Keratinocyte (primary cell): ENCODE results near the gene TLE1. TPM values are rescaled to one million over a fixed set of nuclear protein-coding genes. Genes with fewer than 3 reads are reported as not detected.

Source experiments
- DNase-seq: peaks from one replicate; pipeline ENCODE4 v3.0.0-alpha.2; 2011; ENCODE audit warnings: low read depth, missing footprints, low spot score
- FAIRE-seq: peaks from 2 replicates; lab custom pipeline; 2011; peaks lifted over from hg19 to GRCh38; lab: Jason Lieb, UNC
- H2AFZ ChIP-seq: 2 replicates; pipeline ENCODE4 v1.6.0; 2012; ENCODE audit warnings: low read length, control low read depth, inconsistent platforms; ENCODE audit not compliant: control insufficient read depth
- H3K27ac ChIP-seq: 2 replicates; pipeline ENCODE4 v1.5.1; 2011; ENCODE audit warnings: low read length; ENCODE audit not compliant: control insufficient read depth, insufficient read depth
- H3K27me3 ChIP-seq: 3 replicates; pipeline ENCODE4 v1.6.0; 2011; ENCODE audit warnings: low read length; ENCODE audit not compliant: control insufficient read depth, insufficient read depth; ENCODE audit errors: extremely low read depth
- H3K36me3 ChIP-seq, 2 experiments: 2 replicates in 1 of 2; 3 replicates in 1 of 2; pipeline ENCODE4 v1.5.1; 2011; ENCODE audit warnings: low read length in 2 of 2, mild to moderate bottlenecking in 1 of 2; ENCODE audit not compliant: control insufficient read depth in 2 of 2, insufficient read depth in 2 of 2; ENCODE audit errors: extremely low read depth in 1 of 2
- H3K4me1 ChIP-seq: 3 replicates; pipeline ENCODE4 v1.5.1; 2011; ENCODE audit warnings: low read length; ENCODE audit not compliant: control insufficient read depth, insufficient read depth; ENCODE audit errors: extremely low read depth
- H3K4me2 ChIP-seq: 3 replicates; pipeline ENCODE4 v1.6.0; 2011; ENCODE audit warnings: low read depth, low read length; ENCODE audit not compliant: control insufficient read depth, insufficient read depth; ENCODE audit errors: extremely low read depth
- H3K4me3 ChIP-seq, 3 experiments: fragments of 200-600 bp in 1 of 3; sonication (generic) in 1 of 3; 2 replicates in 2 of 3; 3 replicates in 1 of 3; pipeline ENCODE4 v1.5.1; 2011 to 2016; ENCODE audit warnings: low read length in 3 of 3, mild to moderate bottlenecking in 3 of 3, control low read depth in 2 of 3, inconsistent platforms in 1 of 3, low read depth in 1 of 3, mixed read lengths in 1 of 3, mixed run types in 1 of 3, moderate library complexity in 1 of 3; ENCODE audit not compliant: control insufficient read depth in 2 of 3, insufficient read depth in 2 of 3; ENCODE audit errors: extremely low read depth in 1 of 3
- H3K79me2 ChIP-seq: 2 replicates; pipeline ENCODE4 v1.6.0; 2012; ENCODE audit warnings: low read length; ENCODE audit not compliant: control insufficient read depth, insufficient read depth
- H3K9ac ChIP-seq: 3 replicates; pipeline ENCODE4 v1.6.0; 2011; ENCODE audit warnings: low read length; ENCODE audit not compliant: control insufficient read depth, insufficient read depth; ENCODE audit errors: extremely low read depth
- H3K9me1 ChIP-seq: 3 replicates; pipeline ENCODE4 v1.6.0; 2011; ENCODE audit warnings: low read length; ENCODE audit not compliant: control insufficient read depth, insufficient read depth; ENCODE audit errors: extremely low read depth
- H3K9me3 ChIP-seq: 2 replicates; pipeline ENCODE4 v1.5.1; 2012; ENCODE audit warnings: low read depth, low read length; ENCODE audit not compliant: control insufficient read depth
- H4K20me1 ChIP-seq: 3 replicates; pipeline ENCODE4 v1.6.0; 2011; ENCODE audit warnings: low read length; ENCODE audit not compliant: control insufficient read depth, insufficient read depth; ENCODE audit errors: extremely low read depth
- CTCF ChIP-seq, 3 experiments: IDR thresholded peaks in 1 of 3; conservative IDR thresholded peaks in 1 of 3; optimal IDR thresholded peaks in 1 of 3; 2 replicates in 2 of 3; 3 replicates in 1 of 3; pipeline versions ENCODE3 to v1.5.1; 2011; ENCODE audit warnings: low read length in 3 of 3, mild to moderate bottlenecking in 3 of 3, moderate library complexity in 2 of 3, control low read depth in 1 of 3, inconsistent platforms in 1 of 3; ENCODE audit not compliant: insufficient read depth in 2 of 3; ENCODE audit errors: extremely low read depth in 1 of 3
- EZH2 ChIP-seq: IDR thresholded peaks from one replicate; pipeline ENCODE4 v1.6.1; 2012; ENCODE audit warnings: inconsistent platforms, mild to moderate bottlenecking, low read length, moderate library complexity
- dilution Hi-C: fragments of 300-500 bp; cut with MboI; formaldehyde crosslinking; loops from one replicate; pipeline ENCODE4 v1.7.0; 2020; ENCODE audit warnings: low sequenced_read_pairs; ENCODE audit not compliant: extremely low pct_ligation_motif_present
- polyA plus RNA-seq, 5 experiments: library from polyadenylated mRNA; depleted of rRNA in 3 of 5; stranded (reverse) in 3 of 5; stranded (forward) in 1 of 5; unstranded in 1 of 5; fragments of >200 nt; gene quantifications; 1 replicate in 1 of 5; 2 replicates in 3 of 5; 3 replicates in 1 of 5; pipeline versions ENCODE4 v1.2.1 to v1.2.3, GENCODE V29; 2011 to 2012; ENCODE audit warnings: missing spikeins in 2 of 5, low read depth in 1 of 5, low replicate concordance in 1 of 5

Gene TLE1
- polyA plus RNA-seq, 1 donor (not counting 4 experiments of a cell fraction or from before 2014, with no cell fraction given): 29.6 TPM

DNA sequence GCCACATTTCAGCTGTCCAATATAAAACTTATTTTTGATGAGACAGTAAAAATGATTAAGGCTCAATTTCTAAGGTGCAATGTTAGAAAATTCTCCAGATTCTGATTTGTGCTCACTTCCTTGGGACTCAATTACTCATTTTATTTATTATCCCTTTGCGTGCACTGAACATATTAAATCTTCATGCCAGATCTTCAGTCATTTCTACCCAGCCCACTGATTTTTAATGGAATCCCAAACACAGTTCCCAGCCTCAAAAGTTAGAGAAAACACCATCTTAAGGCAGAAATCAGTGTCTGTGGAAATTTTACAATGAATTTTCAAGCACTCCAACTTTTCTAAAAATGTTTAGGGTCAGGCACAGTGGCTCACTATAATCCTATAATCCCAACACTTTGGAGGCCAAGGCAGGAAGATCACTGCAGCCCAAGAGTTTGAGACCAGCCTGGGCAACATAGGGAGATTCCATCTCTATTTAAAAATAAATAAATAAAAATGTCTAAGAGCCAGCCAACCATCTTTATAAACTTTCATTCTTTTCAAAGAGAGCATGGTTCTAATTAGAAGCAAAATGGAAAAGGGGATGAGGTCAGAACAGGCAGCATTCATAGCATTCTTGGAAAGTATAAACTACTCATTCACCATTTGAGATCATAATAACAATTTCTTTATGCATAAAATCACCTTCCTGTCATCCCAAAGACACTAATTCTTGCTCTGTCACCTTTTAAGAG lies 53.7 kb downstream of the TLE1 start:
- no peak for DNase-seq

DNA sequence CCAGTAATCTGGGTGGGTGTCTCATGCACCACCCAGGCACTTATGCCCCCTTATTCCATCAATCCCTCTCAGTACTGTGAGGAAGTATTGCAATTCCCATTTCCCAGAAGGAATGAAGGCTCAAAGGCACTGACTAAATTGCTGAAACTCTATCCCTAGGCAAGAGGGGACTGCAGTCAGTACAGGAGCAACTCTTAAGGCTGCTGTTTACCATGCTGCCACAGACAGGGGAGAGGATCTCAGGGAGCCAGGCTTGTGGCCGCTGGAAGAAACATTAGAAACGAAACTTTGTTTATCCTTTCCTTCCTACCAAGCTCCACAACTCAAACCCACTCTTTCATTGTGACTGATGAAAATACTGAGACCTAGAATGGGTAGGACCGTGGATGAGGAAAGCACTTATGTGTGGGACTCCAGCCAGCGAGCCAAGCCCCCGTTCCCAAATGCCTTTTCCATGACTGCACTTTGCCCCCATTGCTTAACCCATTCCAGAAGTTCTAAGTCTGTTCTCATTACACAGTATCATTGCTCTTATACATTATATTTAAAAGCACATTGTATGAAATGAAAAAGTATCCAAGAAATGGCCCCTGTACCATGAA lies 54.3 kb downstream of the TLE1 start:
- H3K4me3 ChIP-seq: no peak overlapping the region
- H4K20me1 ChIP-seq: no peaks in the 10 kb centered on the region
- FAIRE-seq (no peak), DNase-seq (no peak)
- H3K27ac ChIP-seq: no peak overlapping the region
- no peaks in the 10 kb centered on the region for H3K4me1 ChIP-seq
- H2AFZ ChIP-seq: no peak overlapping the region
- peaks cover 7 to 9% of the 10 kb centered on the region in 2 experiments for H3K36me3 ChIP-seq
- dilution Hi-C loops: no loop called here
- peaks cover 16% of the 10 kb centered on the region for H3K79me2 ChIP-seq
- H3K9ac ChIP-seq: no peak overlapping the region
- TF ChIP-seq EZH2 (no peak), CTCF (optimal IDR thresholded peaks at IDR 0.05 in 1 of 3, IDR thresholded peaks at IDR 0.05 in 1 of 3, conservative IDR thresholded peaks at IDR 0.05 in 1 of 3; ENCODE audit: extremely low read depth in 1 of 3, insufficient read depth in 2 of 3, low read length in 3 of 3) (no peak)
- H3K4me2 ChIP-seq: no peak overlapping the region
- H3K27me3 ChIP-seq: no peaks in the 10 kb centered on the region
- no peaks in the 10 kb centered on the region for H3K9me3 ChIP-seq
- no peaks in the 10 kb centered on the region for H3K9me1 ChIP-seq

More for the DNA sequence above, 53.7 kb downstream of the TLE1 start:
- no peak overlapping the region for H3K4me3 ChIP-seq
- TF ChIP-seq CTCF (optimal IDR thresholded peaks at IDR 0.05 in 1 of 3, IDR thresholded peaks at IDR 0.05 in 1 of 3, conservative IDR thresholded peaks at IDR 0.05 in 1 of 3; ENCODE audit: extremely low read depth in 1 of 3, insufficient read depth in 2 of 3, low read length in 3 of 3) (no peak), EZH2 (no peak)
- no peaks in the 10 kb centered on the region for H4K20me1 ChIP-seq
- H3K27ac ChIP-seq: no peak overlapping the region
- H2AFZ ChIP-seq: no peak overlapping the region
- no peaks in the 10 kb centered on the region for H3K27me3 ChIP-seq
- no peaks in the 10 kb centered on the region for H3K4me1 ChIP-seq
- H3K9me1 ChIP-seq: no peaks in the 10 kb centered on the region
- H3K9ac ChIP-seq: no peak overlapping the region
- dilution Hi-C loops: no loop called here
- FAIRE-seq: no peak
- H3K9me3 ChIP-seq: no peaks in the 10 kb centered on the region
- peaks cover 20% of the 10 kb centered on the region for H3K79me2 ChIP-seq
- H3K36me3 ChIP-seq: peaks cover 7 to 9% of the 10 kb centered on the region in 2 experiments
- H3K4me2 ChIP-seq: no peak overlapping the region
